Inflammatory macrophage treated with lipopolysaccharide for 4 hours (primary cell): ENCODE measurements around the gene RNF123.

Experiments
- DNase-seq: peaks from one replicate; pipeline ENCODE4 v3.0.0-alpha.2; 2020

RNF123 gene

DNA sequence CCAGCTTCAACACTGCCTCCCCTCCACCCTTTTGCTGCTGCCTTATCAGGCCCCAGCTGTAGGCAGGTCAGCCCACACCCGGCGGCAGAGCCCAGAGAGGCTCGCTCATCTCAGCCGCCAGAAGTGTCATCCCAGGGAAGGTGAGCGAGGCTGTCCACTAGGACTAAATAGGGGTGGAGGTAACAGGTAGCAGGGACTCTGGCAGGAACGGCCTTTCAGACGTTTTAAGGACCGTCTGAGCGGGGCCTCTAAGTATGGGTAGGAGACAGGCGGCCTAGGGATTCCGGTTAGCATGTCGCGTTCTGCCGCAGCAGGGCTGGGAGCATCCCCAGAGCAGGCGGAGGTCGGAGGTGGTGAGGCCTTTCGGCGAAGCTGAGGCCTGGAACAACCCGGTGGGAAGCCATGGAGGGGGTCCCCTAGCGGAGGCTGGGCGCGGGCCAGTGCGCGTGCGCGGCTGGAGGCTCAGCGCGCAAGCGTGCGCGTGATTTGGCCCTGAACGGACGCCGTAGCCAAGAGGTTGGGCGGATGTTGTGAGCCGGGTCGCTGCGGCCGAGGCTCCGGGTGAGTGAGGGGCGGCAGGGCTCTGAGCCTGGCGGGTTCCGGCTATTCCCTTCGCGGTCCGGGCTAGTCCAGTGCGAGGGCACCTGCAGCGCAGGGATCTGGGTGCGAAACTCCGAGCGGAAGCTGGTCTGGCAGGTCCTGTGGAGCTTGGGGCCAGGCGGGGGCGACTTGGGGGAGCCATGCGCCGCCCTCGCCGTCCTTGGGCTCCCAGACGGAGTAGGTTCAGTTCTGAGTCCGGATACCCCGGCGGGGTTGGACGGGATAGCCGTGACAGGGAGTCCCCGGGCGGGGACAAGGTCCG, at the start of gene RNF123, which contains the start of gene MST1:
RNF123 (plus strand) TSS at position 512 of the 862 bp plus-strand sequence. CDS start 1,609 bp downstream, outside the sequence.
MST1 (minus strand) TSS at position 429 of the 862 bp plus-strand sequence. CDS start 783 bp downstream, outside the sequence.
- DNase-seq: peak; percentile 91

- DNase-seq: no peak
Observed at GRCh38 chr3:49641292-49641691, 48.1 kb upstream of the RNF123 start.

GRCh38 chr3:49641921-49642707, 47.2 kb upstream of the RNF123 start:
- no peak for DNase-seq

DNA sequence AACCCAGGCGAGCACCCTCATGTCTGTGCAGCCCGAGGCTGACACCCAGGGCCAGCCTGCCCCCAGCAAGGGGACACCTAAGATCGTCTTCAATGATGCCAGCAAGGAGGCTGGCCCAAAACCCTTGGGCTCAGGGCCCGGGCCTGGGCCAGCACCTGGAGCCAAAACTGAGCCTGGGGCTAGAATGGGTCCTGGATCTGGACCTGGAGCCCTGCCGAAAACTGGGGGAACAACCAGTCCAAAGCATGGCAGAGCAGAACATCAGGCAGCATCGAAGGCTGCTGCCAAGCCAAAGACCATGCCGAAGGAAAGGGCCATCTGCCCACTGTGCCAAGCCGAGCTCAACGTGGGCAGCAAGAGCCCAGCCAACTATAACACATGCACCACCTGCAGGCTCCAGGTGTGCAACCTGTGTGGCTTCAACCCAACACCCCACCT, 46.6 kb upstream of the RNF123 start:
- no peak for DNase-seq

DNA sequence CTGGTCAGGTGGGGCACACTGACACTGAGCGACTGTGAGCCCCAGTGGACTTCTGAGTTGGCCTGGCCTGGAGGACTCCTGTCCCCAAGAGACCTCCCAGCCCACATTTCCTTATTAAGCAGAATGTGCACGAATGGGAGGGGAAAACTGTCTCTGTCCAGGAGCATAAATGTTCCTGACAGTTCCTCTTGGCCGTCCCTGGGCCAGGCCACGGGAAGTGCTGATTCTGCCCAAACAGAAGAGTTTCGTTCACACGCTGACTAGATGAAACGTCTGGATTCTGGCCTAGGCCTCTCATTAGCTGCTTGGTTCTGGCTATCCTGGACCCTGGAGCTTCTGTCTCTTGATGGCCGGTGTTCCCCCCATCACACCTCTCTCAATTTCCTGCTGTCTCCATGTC, 44.7 kb upstream of the RNF123 start:
- DNase-seq: no peak

DNA sequence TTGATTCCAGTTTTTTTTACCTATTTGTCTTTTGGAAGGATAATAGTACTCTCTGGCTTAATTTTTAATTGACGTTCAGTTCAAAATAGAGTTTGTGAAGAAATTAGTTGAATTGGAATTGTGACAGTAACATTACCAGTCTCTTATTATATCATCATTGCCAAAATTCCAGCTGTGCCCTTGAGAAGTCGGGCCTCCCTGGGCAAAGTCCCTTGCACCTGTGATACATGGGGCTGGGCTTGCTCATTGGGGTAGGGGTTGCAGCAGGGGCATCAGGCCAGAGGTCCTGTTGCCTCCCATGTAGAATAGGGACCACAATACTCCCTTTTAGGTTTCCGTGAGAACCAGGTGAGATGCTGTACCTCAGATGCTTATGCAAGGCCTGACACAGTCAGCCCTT, 43.1 kb upstream of the RNF123 start:
- DNase-seq: no peak

DNA sequence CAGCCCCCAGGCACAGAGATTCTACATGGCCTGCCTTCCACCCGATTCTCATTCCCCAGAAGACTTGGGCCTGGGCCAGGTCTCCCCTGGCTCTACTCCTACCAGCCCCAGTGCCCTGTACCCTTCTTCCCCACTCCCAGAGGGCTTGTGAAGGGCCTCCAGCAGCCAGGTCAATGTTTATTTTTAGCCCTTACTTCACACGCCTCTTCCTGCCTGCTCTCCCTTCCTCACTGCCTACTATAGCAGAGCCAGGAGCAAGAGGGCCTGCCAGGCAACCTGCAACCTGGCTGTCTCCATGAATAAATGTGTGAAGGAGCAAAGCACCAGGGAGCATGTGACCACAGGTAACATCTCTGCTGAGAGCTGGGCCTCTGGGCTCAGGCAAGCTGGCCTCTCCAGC, 41.6 kb upstream of the RNF123 start:
- no peak for DNase-seq

GRCh38 chr3:49648354-49649019, 40.9 kb upstream of the RNF123 start:
- no peak for DNase-seq

DNA sequence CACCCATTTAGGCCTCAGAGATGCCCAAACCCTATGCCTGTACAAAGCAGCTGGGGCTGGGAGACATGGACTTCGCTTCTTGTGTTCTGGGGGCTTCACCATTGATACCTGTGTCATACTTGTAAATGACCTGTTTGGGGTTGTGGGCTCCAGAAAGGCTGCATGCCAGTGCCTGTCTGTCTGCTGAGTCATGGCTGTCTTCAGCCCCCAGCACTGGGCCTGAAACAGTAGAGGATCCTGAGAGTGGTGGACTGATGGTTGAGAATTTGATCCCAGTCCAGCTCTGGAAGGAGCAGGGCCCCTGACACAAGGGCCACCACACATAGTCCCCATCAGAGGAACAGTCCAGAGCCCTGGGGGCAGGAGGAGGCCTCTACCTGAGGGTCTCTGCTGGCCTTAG, 39.8 kb upstream of the RNF123 start:
- no peak for DNase-seq

DNA sequence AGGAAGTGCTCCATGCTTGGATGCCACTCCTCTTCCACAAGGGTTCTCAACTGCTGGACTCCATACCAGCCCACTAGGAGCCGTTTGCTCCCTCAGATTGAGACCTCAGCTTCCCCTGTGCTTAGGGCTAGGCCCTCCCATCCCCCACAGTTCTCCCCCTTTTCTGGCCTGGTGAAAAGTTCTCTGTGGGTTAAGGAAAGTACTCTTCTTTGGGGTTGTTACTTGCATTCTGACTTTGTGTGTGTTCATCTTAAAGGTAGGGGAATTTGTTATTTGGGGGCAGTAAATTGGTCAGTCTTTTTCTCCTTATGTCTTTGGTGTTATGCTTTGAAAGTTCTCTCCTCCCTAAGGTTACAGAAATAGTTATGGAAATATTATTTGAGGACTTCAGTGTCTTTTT, 39.2 kb upstream of the RNF123 start:
- DNase-seq: no peak

DNA sequence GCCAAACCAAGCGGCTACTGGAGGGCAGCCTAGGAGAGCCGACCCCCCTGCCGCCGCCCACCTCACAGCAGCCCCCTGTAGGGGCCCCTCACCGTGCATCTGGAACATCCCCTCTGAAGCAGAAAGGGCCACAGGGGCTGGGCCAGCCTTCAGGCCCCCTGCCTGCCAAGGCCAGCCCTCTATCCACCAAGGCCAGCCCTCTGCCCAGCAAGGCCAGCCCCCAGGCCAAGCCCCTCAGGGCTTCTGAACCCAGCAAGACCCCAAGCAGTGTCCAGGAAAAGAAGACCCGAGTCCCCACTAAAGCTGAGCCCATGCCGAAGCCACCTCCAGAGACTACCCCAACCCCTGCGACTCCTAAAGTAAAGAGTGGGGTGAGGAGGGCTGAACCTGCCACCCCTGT, 38.7 kb upstream of the RNF123 start:
- DNase-seq: no peak

- DNase-seq: no peak
Observed at GRCh38 chr3:49652218-49652902, 37.0 kb upstream of the RNF123 start.

DNA sequence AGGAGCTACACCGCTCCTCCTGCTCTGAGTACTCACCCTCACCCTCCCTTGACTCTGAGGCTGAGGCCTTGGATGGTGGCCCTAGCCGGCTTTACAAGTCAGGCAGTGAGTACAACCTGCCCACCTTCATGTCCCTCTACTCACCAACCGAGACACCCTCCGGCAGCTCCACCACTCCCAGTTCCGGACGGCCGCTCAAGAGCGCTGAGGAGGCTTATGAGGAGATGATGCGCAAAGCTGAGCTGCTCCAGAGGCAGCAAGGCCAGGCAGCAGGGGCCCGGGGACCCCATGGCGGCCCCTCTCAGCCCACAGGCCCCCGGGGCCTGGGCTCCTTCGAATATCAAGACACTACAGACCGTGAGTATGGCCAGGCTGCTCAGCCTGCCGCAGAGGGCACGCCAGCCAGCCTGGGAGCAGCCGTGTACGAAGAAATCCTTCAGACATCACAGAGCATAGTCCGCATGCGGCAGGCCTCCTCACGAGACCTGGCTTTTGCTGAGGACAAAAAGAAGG, 36.4 kb upstream of the RNF123 start:
- DNase-seq: no peak

- DNase-seq: no peak
Observed at GRCh38 chr3:49653621-49654020, 35.7 kb upstream of the RNF123 start.

DNA sequence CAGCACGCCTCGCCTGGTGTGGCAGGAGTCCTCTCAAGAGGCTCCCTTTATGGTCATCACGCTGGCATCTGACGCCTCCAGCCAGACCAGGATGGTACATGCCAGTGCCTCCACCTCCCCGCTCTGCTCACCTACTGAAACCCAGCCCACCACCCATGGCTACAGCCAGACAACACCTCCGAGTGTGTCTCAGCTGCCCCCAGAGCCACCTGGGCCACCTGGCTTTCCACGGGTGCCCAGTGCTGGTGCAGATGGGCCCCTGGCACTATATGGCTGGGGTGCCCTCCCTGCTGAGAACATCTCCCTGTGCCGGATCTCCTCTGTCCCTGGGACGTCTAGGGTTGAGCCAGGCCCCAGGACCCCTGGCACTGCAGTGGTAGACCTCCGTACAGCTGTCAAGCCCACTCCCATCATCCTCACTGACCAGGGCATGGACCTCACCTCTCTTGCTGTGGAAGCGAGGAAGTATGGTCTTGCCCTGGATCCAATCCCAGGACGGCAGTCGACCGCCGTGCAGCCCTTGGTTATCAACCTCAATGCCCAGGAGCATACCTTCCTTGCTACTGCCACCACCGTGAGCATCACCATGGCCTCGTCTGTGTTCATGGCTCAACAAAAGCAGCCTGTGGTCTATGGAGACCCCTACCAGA, 35.1 kb upstream of the RNF123 start:
- DNase-seq: no peak

DNA sequence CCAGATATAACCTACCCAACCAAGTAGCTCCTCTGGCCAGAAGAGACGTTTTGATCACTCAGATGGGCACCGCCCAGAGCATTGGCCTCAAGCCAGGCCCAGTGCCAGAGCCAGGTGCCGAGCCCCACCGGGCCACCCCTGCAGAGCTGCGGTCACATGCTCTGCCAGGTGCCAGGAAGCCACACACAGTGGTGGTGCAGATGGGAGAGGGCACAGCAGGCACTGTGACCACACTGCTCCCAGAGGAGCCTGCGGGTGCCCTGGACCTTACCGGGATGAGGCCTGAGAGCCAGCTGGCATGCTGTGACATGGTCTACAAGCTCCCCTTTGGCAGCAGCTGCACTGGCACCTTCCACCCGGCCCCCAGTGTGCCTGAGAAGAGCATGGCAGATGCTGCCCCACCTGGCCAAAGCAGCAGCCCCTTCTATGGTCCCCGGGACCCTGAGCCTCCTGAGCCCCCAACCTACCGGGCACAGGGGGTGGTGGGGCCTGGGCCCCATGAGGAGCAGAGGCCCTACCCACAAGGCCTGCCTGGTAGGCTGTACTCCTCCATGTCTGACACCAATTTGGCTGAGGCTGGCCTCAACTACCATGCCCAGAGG, 34.3 kb upstream of the RNF123 start:
- no peak for DNase-seq

DNA sequence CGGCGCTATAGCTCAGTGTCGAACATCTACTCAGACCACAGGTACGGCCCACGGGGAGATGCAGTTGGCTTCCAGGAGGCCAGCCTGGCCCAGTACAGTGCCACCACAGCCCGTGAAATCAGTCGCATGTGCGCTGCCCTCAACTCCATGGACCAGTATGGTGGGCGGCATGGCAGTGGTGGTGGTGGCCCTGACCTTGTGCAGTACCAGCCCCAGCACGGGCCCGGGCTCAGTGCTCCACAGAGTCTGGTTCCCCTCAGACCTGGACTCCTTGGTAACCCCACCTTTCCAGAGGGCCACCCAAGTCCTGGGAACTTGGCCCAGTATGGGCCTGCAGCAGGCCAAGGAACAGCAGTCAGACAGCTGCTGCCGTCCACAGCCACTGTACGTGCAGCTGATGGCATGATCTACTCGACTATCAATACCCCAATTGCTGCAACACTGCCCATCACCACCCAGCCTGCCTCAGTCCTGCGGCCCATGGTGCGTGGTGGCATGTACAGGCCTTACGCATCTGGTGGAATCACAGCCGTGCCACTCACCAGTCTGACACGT, 33.5 kb upstream of the RNF123 start:
- DNase-seq: no peak

- no peak for DNase-seq
Observed at GRCh38 chr3:49656541-49657112, 32.7 kb upstream of the RNF123 start.

DNA sequence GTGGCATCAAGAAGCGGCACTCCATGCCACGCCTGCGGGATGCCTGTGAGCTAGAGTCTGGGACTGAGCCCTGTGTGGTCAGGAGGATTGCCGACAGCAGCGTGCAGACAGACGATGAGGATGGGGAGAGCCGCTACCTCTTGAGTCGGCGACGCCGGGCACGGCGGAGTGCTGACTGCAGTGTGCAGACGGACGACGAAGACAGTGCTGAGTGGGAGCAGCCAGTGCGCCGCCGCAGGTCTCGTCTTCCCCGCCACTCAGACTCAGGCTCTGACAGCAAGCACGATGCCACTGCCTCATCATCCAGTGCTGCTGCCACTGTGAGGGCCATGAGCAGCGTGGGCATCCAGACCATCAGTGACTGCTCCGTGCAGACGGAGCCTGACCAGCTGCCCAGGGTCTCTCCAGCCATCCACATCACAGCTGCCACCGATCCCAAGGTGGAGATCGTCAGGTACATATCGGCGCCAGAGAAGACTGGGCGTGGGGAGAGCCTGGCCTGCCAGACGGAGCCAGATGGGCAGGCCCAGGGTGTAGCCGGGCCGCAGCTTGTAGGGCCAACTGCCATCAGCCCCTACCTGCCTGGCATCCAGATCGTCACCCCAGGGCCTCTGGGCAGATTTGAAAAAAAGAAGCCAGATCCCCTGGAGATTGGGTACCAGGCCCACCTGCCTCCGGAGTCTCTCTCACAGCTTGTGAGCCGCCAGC, 32.0 kb upstream of the RNF123 start:
- no peak for DNase-seq

- DNase-seq: no peak
Observed at GRCh38 chr3:49658711-49659110, 30.6 kb upstream of the RNF123 start.
